ENCODE data around the gene TEAD2. TPM values are rescaled to one million over a fixed set of nuclear protein-coding genes. Genes with fewer than 3 reads are reported as not detected.

TEAD2 gene
- total and polyA plus RNA-seq, 2 of the 13 experiments (the other 11 are each of a cell fraction or from before 2014, with no cell fraction given): 10.8 to 12.5 TPM

- Histone ChIP-seq H3K4me1 (ENCODE audit: insufficient read depth, low read length) (peaks cover 15% of the 10 kb centered on the region), H3K4me2 (ENCODE audit: low read depth, low read length) (no peak overlapping the region), H3K27ac (ENCODE audit: extremely low read length, insufficient read depth, low read length) (no peak overlapping the region), H4K20me1 (ENCODE audit: insufficient read depth, low read length) (no peaks in the 10 kb centered on the region), H3K27me3 (ENCODE audit: control insufficient read depth in 1 of 2, insufficient read depth in 2 of 2, low read length in 2 of 2) (no peaks in the 10 kb centered on the region), H3K9me3 (ENCODE audit: low read length) (no peaks in the 10 kb centered on the region), H3K9ac (ENCODE audit: insufficient read depth, low read depth, low read length) (no peak overlapping the region), H3K79me2 (ENCODE audit: insufficient read depth, low read length) (no peaks in the 10 kb centered on the region), H3K4me3 (replicated peaks in 1 of 3; ENCODE audit: insufficient read depth in 1 of 3, low read depth in 2 of 3, low read length in 3 of 3) (no peak overlapping the region), H3K36me3 (replicated peaks in 1 of 2; ENCODE audit: control insufficient read depth in 1 of 2, insufficient read depth in 2 of 2, low read length in 2 of 2) (peaks cover 6% of the 10 kb centered on the region in 2 experiments; a peak in 2 of 5 replicates), H2AFZ (ENCODE audit: low read length) (no peak overlapping the region)
- ATAC-seq (no peak), FAIRE-seq (no peak), DNase-seq (ENCODE audit: low spot score) (no peak)
- BruUV-seq (replicated peaks): no TSS peak
- CTCF ChIA-PET (ENCODE audit: low intra/inter-chr PET ratio, low total read pairs): no interaction called here
- in situ Hi-C loops (cut with HindIII; ENCODE audit: extremely low pct_ligation_motif_present, low pct_unique_long_range_greater_than_20kb) (no loop called here), intact Hi-C loops (cut with micrococcal nuclease; ENCODE audit: unreplicated experiment) (no loop called here)
- no peak for TF ChIP-seq ZNF644 (CRISPR knock-in tag; IDR thresholded peaks at IDR 0.05; ENCODE audit: low read depth)
- TF ChIP-seq ATF5 (CRISPR knock-in tag; IDR thresholded peaks at IDR 0.05; ENCODE audit: low read depth): no peak
- TF ChIP-seq NFATC3 (CRISPR knock-in tag; IDR thresholded peaks at IDR 0.05): no peak
- no peak for TF ChIP-seq ZSCAN31 (CRISPR knock-in tag; IDR thresholded peaks at IDR 0.05; ENCODE audit: low read depth)
- TF ChIP-seq THRA (CRISPR knock-in tag; IDR thresholded peaks at IDR 0.05; ENCODE audit: borderline replicate concordance): no peak
- TF ChIP-seq KDM5B (CRISPR knock-in tag; IDR thresholded peaks at IDR 0.05; ENCODE audit: borderline replicate concordance): no peak
- no peak for TF ChIP-seq SMARCC2 (IDR thresholded peaks at IDR 0.05)
- TF ChIP-seq SRF (IDR thresholded peaks at IDR 0.05; ENCODE audit: low read depth, low read length): no peak
- no peak for TF ChIP-seq SYNCRIP (IDR thresholded peaks at IDR 0.05; ENCODE audit: insufficient read depth, low read depth, low read length)
- TF ChIP-seq ARID2 (CRISPR knock-in tag; IDR thresholded peaks at IDR 0.05; ENCODE audit: borderline replicate concordance): no peak
- TF ChIP-seq ZNF530 (CRISPR knock-in tag; IDR thresholded peaks at IDR 0.05; ENCODE audit: low read depth): no peak
- TF ChIP-seq TMF1 (CRISPR knock-in tag; IDR thresholded peaks at IDR 0.05; ENCODE audit: low read depth): no peak
- TF ChIP-seq ZFAT (CRISPR knock-in tag; conservative IDR thresholded peaks at IDR 0.05): no peak
- no peak for TF ChIP-seq PCBP1 (IDR thresholded peaks at IDR 0.05; ENCODE audit: borderline replicate concordance, low read depth, low read length)
- TF ChIP-seq PHF8 (CRISPR knock-in tag; IDR thresholded peaks at IDR 0.05): no peak
- TF ChIP-seq ZNF772 (CRISPR knock-in tag; IDR thresholded peaks at IDR 0.05): no peak
- TF ChIP-seq ZNF264 (CRISPR knock-in tag; IDR thresholded peaks at IDR 0.05): no peak
- TF ChIP-seq MTF1 (CRISPR knock-in tag; IDR thresholded peaks at IDR 0.05): no peak
- TF ChIP-seq ZBTB37 (CRISPR knock-in tag; IDR thresholded peaks at IDR 0.05): no peak
- no peak for TF ChIP-seq SAP130 (CRISPR knock-in tag; IDR thresholded peaks at IDR 0.05; ENCODE audit: low read depth)
- WGBS (ENCODE audit: low lambda C conversion rate): 100% methylated on average over 5 of the region's 7 CpGs
- POLR2A ChIA-PET: no interaction called here
Measured at GRCh38 chr19:49343123-49343522, 19.1 kb downstream of the TEAD2 start.

Data from HepG2 (cell line).